ENCODE results near the gene UBE2I. TPM values are rescaled to one million over a fixed set of nuclear protein-coding genes. Genes with fewer than 3 reads are reported as not detected.

The UBE2I gene
- total and polyA plus RNA-seq, 3 donors from 2014 or later, result 116 to 143 (median 127) TPM

DNA sequence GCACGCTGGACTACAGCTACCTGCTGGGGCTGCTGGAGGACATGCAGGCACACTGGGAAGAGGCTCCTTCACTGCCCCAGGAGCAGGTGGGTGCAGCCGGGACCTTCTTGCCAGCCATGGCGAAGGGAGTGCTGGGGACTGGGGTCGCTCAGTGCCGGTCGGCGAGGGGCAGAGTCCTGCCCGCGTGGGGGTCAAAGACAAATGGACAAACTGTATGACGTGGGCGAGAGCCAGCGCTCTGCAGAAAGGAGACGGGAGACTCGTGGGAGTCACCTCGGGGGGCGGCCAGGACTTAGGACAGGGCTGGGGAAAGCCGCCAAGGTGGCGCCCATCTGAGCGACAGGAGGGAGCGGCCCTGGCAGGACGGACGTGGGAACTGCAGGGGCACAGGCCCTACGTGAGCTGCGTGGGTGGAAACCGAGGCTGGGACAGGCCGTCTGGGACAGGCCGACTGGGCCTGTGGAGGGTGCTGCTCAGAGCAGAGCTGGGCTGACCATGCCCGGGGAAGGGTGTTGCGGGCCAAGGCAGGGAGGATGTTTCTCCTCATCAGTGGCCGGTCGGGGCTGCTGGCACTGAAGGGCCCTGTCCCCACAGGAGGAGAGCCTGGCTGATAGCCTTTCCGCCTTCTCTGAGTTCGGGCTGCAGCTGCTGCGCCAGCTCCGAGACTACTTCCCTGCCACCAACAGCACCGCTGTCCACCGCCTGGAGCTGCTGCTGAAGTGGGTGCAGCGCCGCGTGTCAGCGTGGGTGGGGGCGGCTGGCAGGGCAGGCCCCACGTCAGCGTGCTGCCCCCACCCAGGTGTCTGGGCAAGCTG lies 34.2 kb downstream of the UBE2I start:
- WGBS, 2 donors, result 21 to 32% methylated on average over 6 to 44 of the region's 44 CpGs
- Histone ChIP-seq H3K27ac (no peak overlapping the region), H3K27me3 (no peaks in the 10 kb centered on the region), H3K4me1 (peaks cover 20% of the 10 kb centered on the region), H3K36me3 (ENCODE audit: low read depth, missing control alignments) (no peaks in the 10 kb centered on the region), H3K4me3 (peak overlapping the region; percentile 8 to 15), H3K9me3 (no peaks in the 10 kb centered on the region)
- intact Hi-C loops (cut with DNase I; ENCODE audit: low total_unique reads), result no loop called here
- TF ChIP-seq, protein P1, sequence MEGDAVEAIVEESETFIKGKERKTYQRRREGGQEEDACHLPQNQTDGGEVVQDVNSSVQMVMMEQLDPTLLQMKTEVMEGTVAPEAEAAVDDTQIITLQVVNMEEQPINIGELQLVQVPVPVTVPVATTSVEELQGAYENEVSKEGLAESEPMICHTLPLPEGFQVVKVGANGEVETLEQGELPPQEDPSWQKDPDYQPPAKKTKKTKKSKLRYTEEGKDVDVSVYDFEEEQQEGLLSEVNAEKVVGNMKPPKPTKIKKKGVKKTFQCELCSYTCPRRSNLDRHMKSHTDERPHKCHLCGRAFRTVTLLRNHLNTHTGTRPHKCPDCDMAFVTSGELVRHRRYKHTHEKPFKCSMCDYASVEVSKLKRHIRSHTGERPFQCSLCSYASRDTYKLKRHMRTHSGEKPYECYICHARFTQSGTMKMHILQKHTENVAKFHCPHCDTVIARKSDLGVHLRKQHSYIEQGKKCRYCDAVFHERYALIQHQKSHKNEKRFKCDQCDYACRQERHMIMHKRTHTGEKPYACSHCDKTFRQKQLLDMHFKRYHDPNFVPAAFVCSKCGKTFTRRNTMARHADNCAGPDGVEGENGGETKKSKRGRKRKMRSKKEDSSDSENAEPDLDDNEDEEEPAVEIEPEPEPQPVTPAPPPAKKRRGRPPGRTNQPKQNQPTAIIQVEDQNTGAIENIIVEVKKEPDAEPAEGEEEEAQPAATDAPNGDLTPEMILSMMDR (IDR thresholded peaks at IDR 0.05), result no peak
- no peak for TF ChIP-seq POLR2A (IDR thresholded peaks at IDR 0.05)
- peak; percentile 46 for DNase-seq

DNA sequence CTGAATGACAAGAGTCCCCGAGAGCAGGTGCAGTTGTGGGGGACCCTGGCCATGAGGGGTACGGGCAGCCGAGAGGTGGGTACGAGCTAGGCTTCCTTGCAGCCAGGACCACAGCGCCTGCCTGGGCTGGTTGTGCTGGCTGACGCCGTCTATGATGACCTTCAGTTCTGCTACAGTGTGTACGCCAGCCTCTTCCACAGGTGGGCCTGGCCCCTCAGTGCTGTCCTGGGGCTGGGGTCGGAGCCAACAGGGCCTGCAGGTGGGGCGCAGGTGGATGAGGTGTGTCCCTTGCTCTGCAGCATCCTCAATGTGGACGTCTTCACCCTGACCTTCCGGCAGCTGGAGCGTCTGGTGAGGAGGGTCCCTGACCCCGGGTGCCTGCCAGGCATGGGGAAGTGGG lies 35.1 kb downstream of the UBE2I start:
- Histone ChIP-seq H3K27ac (no peak overlapping the region), H3K27me3 (no peaks in the 10 kb centered on the region), H3K4me1 (peaks cover 20% of the 10 kb centered on the region), H3K4me3 (no peak overlapping the region), H3K9me3 (no peaks in the 10 kb centered on the region), H3K36me3 (ENCODE audit: low read depth, missing control alignments) (no peaks in the 10 kb centered on the region)
- no peak for DNase-seq
- TF ChIP-seq POLR2A (IDR thresholded peaks at IDR 0.05), result no peak
- TF ChIP-seq, protein P1 (IDR thresholded peaks at IDR 0.05), result no peak
- intact Hi-C loops (cut with DNase I; ENCODE audit: low total_unique reads), result no loop called here
- WGBS, 2 donors, result 80% methylated on average over 1 to 14 of the region's 14 CpGs

DNA sequence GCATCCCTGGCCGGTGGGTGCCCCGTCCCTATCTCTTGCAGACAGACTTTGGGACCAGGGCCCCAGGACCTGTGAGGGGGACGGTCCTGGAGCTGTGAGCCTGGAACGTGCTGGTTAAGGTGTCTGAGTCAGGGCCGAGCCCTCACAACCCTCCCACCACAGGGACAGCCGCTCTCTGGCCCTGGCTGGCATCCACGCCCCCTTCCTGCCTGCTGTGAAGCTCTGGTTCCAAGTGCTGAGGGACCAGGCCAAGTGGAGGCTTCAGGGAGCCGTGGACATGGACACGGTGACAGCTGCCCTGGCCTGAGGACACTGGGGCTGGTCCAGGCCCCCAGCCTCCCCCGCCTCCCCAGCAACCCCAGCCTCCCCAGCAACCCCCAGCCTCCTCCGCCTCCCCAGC lies 35.7 kb downstream of the UBE2I start:
- 68% methylated on average over 10 of the region's 11 CpGs; no CpG with 5 or more reads in 1 of the 2 donors for WGBS, 2 donors
- intact Hi-C loops (cut with DNase I; ENCODE audit: low total_unique reads), result no loop called here
- H3K27ac ChIP-seq, result no peak overlapping the region

DNA sequence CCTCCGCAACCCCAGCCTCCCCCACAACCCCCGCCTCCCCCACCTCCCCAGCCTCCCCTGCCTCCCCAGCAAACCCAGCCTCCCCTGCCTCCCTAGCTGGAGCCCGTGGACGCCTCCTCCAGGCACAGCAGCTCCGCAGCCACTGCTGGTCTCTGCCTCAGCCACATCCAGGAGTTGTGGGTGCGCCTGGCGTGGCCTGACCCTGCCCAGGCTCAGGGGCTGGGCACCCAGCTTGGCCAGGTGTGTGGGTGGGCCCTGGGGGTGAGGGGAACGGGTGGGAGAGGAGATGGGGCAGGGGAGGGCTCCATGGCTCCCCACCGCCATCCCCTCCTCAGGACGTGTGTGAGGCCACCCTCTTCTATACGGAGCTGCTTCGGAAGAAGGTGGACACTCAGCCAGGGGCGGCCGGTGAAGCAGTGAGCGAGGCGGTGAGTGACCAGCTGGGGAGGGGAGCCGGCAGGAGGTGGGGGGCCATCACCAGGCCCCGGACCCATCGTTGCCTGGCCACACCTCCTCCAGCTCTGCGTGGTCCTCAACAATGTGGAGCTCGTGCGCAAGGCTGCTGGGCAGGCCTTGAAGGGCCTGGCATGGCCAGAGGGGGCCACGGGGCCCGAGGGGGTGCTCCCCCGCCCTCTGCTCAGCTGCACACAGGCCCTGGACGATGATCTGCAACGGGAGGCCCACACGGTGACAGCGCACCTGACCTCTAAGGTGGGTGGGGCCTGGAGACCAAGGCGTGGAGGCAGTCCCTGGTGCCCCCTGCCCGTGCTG lies 36.4 kb downstream of the UBE2I start:
- Histone ChIP-seq H3K4me1 (peaks cover 23% of the 10 kb centered on the region), H3K27me3 (no peaks in the 10 kb centered on the region), H3K27ac (no peak overlapping the region), H3K36me3 (ENCODE audit: low read depth, missing control alignments) (no peaks in the 10 kb centered on the region), H3K9me3 (no peaks in the 10 kb centered on the region), H3K4me3 (no peak overlapping the region)
- TF ChIP-seq, protein P1 (IDR thresholded peaks at IDR 0.05), result no peak
- no peak for TF ChIP-seq POLR2A (IDR thresholded peaks at IDR 0.05)
- 70 to 95% methylated on average over 4 to 29 of the region's 31 CpGs for WGBS, 2 donors
- intact Hi-C loops (cut with DNase I; ENCODE audit: low total_unique reads), result no loop called here
- peak; percentile 36 for DNase-seq

More for the DNA sequence above, 35.7 kb downstream of the UBE2I start:
- Histone ChIP-seq H3K27me3 (no peaks in the 10 kb centered on the region), H3K4me1 (peaks cover 20% of the 10 kb centered on the region), H3K9me3 (no peaks in the 10 kb centered on the region), H3K4me3 (no peak overlapping the region), H3K36me3 (ENCODE audit: low read depth, missing control alignments) (no peaks in the 10 kb centered on the region)
- TF ChIP-seq POLR2A (IDR thresholded peaks at IDR 0.05), result no peak
- TF ChIP-seq, protein P1 (IDR thresholded peaks at IDR 0.05), result no peak
- peak; percentile 62 for DNase-seq
